ENCODE results near the gene ZBTB12. TPM values are rescaled to one million over a fixed set of nuclear protein-coding genes. Genes with fewer than 3 reads are reported as not detected.

The ZBTB12 gene
- total and polyA plus RNA-seq, 2 of the 13 experiments (the other 11 are each of a cell fraction or from before 2014, with no cell fraction given) = 4.8 to 6.0 TPM

DNA sequence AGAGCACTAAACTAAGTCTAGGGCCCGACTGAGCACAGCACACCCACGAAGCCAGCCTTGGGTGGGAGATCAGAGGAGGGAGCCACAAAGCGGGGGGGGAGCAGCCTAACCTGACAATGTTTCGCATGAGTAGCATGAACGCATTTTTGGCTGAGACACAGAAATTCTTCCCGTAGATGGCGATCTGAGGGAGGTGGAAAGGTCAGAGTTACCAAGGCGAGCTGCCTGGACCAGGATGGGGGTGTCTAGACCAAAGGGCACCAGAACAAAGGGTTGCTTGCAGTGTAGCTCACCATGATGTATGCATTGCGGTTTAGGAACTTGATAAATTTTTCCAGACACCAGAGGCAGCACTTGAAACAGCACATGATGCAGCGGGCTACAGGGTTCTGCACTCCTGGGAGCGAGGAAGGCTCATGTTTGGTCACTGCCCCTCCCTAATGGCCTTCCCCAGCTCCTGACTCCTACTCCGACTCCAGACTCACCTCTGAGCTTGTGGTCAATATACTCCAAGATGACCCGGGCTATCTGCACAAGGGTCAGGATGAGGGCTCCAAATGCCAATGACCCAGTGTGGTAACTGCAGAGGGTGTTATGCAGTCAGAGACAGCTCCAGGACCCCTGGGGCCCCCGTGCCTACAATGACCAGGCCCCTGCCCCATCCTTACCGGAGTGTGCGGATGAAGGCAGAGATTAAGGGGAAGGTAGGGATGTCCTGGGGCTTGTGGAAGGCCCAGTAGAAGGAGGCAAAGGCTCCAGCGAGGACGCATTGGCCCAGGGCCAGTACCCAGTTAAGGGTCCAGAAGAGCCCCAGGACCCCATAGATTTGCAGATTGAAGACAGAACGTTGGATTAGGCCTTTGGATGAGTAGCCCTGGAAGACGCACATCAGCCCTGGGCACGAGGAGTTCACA is 36.4 kb downstream of the ZBTB12 start (continued):
- TF ChIP-seq DZIP1 (CRISPR knock-in tag; IDR thresholded peaks at IDR 0.05) (no peak), CCAR2 (optimal IDR thresholded peaks at IDR 0.05; ENCODE audit: low read depth, low read length) (no peak), MATR3 (CRISPR knock-in tag; IDR thresholded peaks at IDR 0.05) (no peak), SP4 (CRISPR knock-in tag; IDR thresholded peaks at IDR 0.05) (no peak), XRCC5 (optimal IDR thresholded peaks at IDR 0.05; ENCODE audit: low read length) (peak; percentile 34), ZNF580 (CRISPR knock-in tag; IDR thresholded peaks at IDR 0.05; ENCODE audit: borderline replicate concordance, low read depth) (0 out of 2 replicates have a peak, but pooled peaks have one; percentile 34), ZNF501 (CRISPR knock-in tag; IDR thresholded peaks at IDR 0.05) (no peak; the same call in 1 of the 2 replicates), CENPT (CRISPR knock-in tag; IDR thresholded peaks at IDR 0.05; ENCODE audit: low read depth) (no peak), HNF4G (IDR thresholded peaks at IDR 0.05; ENCODE audit: borderline replicate concordance, low read depth, low read length) (peak; percentile 99), HNF4G (CRISPR knock-in tag; IDR thresholded peaks at IDR 0.05; ENCODE audit: borderline replicate concordance, low read depth) (peak; percentile 97), HDAC6 (IDR thresholded peaks at IDR 0.05; ENCODE audit: low read depth, low read length) (no peak), SP1 (IDR thresholded peaks at IDR 0.05) (no peak), SP1 (CRISPR knock-in tag; IDR thresholded peaks at IDR 0.05) (no peak; the same call in 1 of the 2 replicates), ZNF772 (CRISPR knock-in tag; IDR thresholded peaks at IDR 0.05) (peak; percentile 95; the same call in 1 of the 2 replicates), ZNF557 (CRISPR knock-in tag; IDR thresholded peaks at IDR 0.05) (0 out of 2 replicates have a peak, but pooled peaks have one; percentile 42), ZSCAN12 (CRISPR knock-in tag; IDR thresholded peaks at IDR 0.05) (no peak), ZNF570 (CRISPR knock-in tag; IDR thresholded peaks at IDR 0.05; ENCODE audit: borderline replicate concordance) (0 out of 2 replicates have a peak, but pooled peaks have one; percentile 51), ZNF329 (CRISPR knock-in tag; IDR thresholded peaks at IDR 0.05; ENCODE audit: low read depth) (no peak), SMARCE1 (IDR thresholded peaks at IDR 0.05; ENCODE audit: borderline replicate concordance) (no peak), MED1 (CRISPR knock-in tag; IDR thresholded peaks at IDR 0.05) (peak; percentile 90), ATRX (CRISPR knock-in tag; IDR thresholded peaks at IDR 0.05; ENCODE audit: borderline replicate concordance) (no peak), ARHGAP35 (CRISPR knock-in tag; IDR thresholded peaks at IDR 0.05; ENCODE audit: borderline replicate concordance) (no peak), MIXL1 (CRISPR knock-in tag; IDR thresholded peaks at IDR 0.05) (peak; percentile 84; the same call in 1 of the 2 replicates), ZNF441 (CRISPR knock-in tag; IDR thresholded peaks at IDR 0.05; ENCODE audit: borderline replicate concordance) (no peak; the same call in 1 of the 2 replicates)
- TF ChIP-seq, protein P1, sequence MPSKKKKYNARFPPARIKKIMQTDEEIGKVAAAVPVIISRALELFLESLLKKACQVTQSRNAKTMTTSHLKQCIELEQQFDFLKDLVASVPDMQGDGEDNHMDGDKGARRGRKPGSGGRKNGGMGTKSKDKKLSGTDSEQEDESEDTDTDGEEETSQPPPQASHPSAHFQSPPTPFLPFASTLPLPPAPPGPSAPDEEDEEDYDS (CRISPR knock-in tag; IDR thresholded peaks at IDR 0.05) = peak; percentile 56
- TF ChIP-seq, protein P2, sequence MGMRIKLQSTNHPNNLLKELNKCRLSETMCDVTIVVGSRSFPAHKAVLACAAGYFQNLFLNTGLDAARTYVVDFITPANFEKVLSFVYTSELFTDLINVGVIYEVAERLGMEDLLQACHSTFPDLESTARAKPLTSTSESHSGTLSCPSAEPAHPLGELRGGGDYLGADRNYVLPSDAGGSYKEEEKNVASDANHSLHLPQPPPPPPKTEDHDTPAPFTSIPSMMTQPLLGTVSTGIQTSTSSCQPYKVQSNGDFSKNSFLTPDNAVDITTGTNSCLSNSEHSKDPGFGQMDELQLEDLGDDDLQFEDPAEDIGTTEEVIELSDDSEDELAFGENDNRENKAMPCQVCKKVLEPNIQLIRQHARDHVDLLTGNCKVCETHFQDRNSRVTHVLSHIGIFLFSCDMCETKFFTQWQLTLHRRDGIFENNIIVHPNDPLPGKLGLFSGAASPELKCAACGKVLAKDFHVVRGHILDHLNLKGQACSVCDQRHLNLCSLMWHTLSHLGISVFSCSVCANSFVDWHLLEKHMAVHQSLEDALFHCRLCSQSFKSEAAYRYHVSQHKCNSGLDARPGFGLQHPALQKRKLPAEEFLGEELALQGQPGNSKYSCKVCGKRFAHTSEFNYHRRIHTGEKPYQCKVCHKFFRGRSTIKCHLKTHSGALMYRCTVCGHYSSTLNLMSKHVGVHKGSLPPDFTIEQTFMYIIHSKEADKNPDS (CRISPR knock-in tag; IDR thresholded peaks at IDR 0.05) = no peak

Measured in HepG2 (cell line).